Adrenal gland (tissue), 12 donors: Measurements from ENCODE around the gene MMP15. TPM values are rescaled to one million over a fixed set of nuclear protein-coding genes. Genes with fewer than 3 reads are reported as not detected.
"Not testable (repeated sequence)": the region's sequence is repeated elsewhere in the genome, so short reads cannot be mapped to it uniquely, and the experiment has no call there.

ENCODE experiments used
- DNase-seq, 7 donors: peaks; one replicate each; pipeline ENCODE4 v3.0.0-alpha.2; 2019 to 2020
- H3K27ac ChIP-seq, 5 donors: fragments of 200-600 bp; sonication (generic) in 4 of 5; 1 replicate in 3 of 5; 2 replicates in 2 of 5; pipeline versions ENCODE4 v1.5.1 to v1.8.0; 2016 to 2020; ENCODE audit warnings: mild to moderate bottlenecking in 1 of 5
- H3K27me3 ChIP-seq: fragments of 200-600 bp; 2 replicates; pipeline ENCODE4 v1.8.0; 2021
- H3K36me3 ChIP-seq, 2 donors: fragments of 200-600 bp; replicated peaks in 1 of 2; 1 replicate in 1 of 2; 2 replicates in 1 of 2; pipeline versions ENCODE4 v1.5.1 to v1.8.0; 2018 to 2022
- H3K4me1 ChIP-seq, 2 donors: fragments of 200-600 bp; replicated peaks in 1 of 2; 1 replicate in 1 of 2; 2 replicates in 1 of 2; pipeline versions ENCODE4 v1.5.1 to v1.8.0; 2018 to 2021
- H3K4me3 ChIP-seq, 4 donors: fragments of 200-600 bp; sonication (generic) in 3 of 4; one replicate each; pipeline ENCODE4 v1.5.1; 2016 to 2018
- H3K9me3 ChIP-seq, 3 donors: fragments of 200-600 bp; sonication (generic) in 1 of 3; replicated peaks in 1 of 3; 1 replicate in 2 of 3; 2 replicates in 1 of 3; pipeline versions ENCODE4 v1.5.1 to v1.8.0; 2016 to 2021
- CTCF ChIP-seq, 6 experiments: fragments of 450-650 bp in 4 of 6; fragments of 200-600 bp in 2 of 6; sonication (generic) in 1 of 6; IDR thresholded peaks; 1 replicate in 5 of 6; 2 replicates in 1 of 6; pipeline versions ENCODE4 v1.5.1 to v1.8.0; 2016 to 2021; ENCODE audit warnings: antibody characterized with exemption in 6 of 6, mild to moderate bottlenecking in 2 of 6, moderate library complexity in 1 of 6
- POLR2A ChIP-seq, 2 donors: fragments of 450-650 bp; IDR thresholded peaks; one replicate each; pipeline ENCODE4 v1.6.1; 2017; ENCODE audit warnings: antibody characterized with exemption in 2 of 2, mild to moderate bottlenecking in 2 of 2, moderate library complexity in 1 of 2
- WGBS, 4 donors: extraction: QIAGEN DNeasy Blood & Tissue Kit in 2 of 4; methylation state at CpG; one replicate each; pipeline versions ENCODE4 v1.1.5 to v1.1.7; 2013 to 2017; 5-methylcytosine and 5-hydroxymethylcytosine counted together
- intact Hi-C, 2 donors: fragments of 100-400 bp; cut with DNase I; formaldehyde crosslinking; loops; one replicate each; pipeline versions ENCODE4 v1.14.1 to v1.15.0; 2022 to 2023
- polyA plus RNA-seq, 3 donors: library from polyadenylated mRNA; stranded (reverse); fragments of 200-250 nt in 2 of 3; fragments of 350-450 nt in 1 of 3; fragmentation: Illumina TruSeq in 1 of 3; extraction: RNeasy Lipid Tissue Mini Kit (QIAGEN cat#74804) in 1 of 3; gene quantifications; one replicate each; pipeline ENCODE4 v1.2.3, GENCODE V29; 2013 to 2014
- total RNA-seq, 9 donors: library from RNA; depleted of rRNA in 4 of 9; stranded (reverse); fragments of >200 nt in 4 of 9; fragments of 120-200 nt in 1 of 9; fragmentation: NEBNext Ultra II Directional in 1 of 9; extraction: Animal tissue kit (Norgen Biotek cat#: 25700) in 1 of 9; gene quantifications; one replicate each; pipeline versions ENCODE4 v1.1.0 to v1.2.4, GENCODE V29; 2013 to 2023
- donor health status: healthy with polysubstance abuse.
- donor health status: Bipolar disorder and iron deficiency.
- donor health status: DM: yes; HTN: yes; CAD: no.
- donor health status: DM: no; HTN: no; CAD: no.
- donor health status: DM: no; HTN: no; CAD: no.
- donor health status: DM: yes; HTN: yes; CAD: no.

MMP15 gene
- total and polyA plus RNA-seq, 12 donors, result 2.5 to 11.4 (median 7.2) TPM

GRCh38 chr16:58085584-58086251 lies 60.2 kb downstream of the MMP15 start:
- H3K27me3 ChIP-seq, result no peaks in the 10 kb centered on the region
- H3K9me3 ChIP-seq, result no peaks in the 10 kb centered on the region
- intact Hi-C loops, result no loop called here
- TF ChIP-seq POLR2A (IDR thresholded peaks at IDR 0.05), result no peak
- TF ChIP-seq CTCF (IDR thresholded peaks at IDR 0.05), result no peak
- 76 to 86% (median 82%) methylated on average over 13 to 21 of the region's 21 CpGs for WGBS, 4 donors
- no peak for DNase-seq
- H3K4me1 ChIP-seq, result no peaks in the 10 kb centered on the region
- H3K36me3 ChIP-seq, result no peaks in the 10 kb centered on the region
- no peak overlapping the region for H3K4me3 ChIP-seq
- no peak overlapping the region for H3K27ac ChIP-seq

DNA sequence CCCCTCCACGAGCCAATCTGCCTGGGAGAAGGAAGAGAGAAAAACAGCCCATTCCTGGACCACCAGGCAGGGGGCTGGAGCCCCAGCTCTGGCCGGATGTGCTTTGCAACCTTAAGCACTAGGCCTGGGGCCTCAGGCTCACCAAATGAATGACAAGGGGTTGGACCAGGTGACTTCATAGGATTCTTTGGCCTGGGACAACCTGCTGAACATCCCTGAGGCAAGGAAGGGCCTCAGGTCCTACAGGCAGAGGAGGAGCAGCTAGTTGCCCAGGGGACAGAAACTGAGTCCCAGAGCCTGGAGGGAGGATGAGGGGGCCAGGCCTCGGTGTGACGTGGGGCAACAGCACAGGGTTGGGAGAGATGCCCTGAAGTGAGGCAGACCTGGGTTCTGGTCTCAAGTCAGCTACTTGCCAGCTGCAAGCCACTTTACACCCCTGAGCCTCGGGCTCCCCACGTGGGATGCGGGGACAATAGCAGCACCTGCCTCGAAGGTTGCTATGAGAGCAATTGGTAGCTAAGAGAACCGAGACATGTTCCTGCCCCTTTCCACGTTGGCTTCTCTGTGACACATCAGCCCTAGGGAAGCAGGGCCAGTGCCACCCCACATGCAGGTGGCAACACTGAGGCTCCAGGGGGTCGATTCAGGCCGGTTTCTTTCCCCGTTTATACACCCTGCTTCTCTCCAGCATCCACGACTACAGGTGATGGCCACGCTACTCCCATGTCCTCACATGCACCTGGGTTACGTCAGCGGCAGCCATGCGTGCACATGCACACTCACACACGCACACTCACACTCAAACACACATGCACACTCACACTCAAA lies 61.0 kb downstream of the MMP15 start:
- Histone ChIP-seq H3K4me1 (no peaks in the 10 kb centered on the region), H3K27me3 (no peaks in the 10 kb centered on the region), H3K9me3 (no peaks in the 10 kb centered on the region), H3K36me3 (no peaks in the 10 kb centered on the region), H3K27ac (no peak overlapping the region), H3K4me3 (no peak overlapping the region)
- TF ChIP-seq POLR2A (IDR thresholded peaks at IDR 0.05), result no peak
- TF ChIP-seq CTCF (IDR thresholded peaks at IDR 0.05), result no peak
- WGBS, 4 donors, result 79 to 86% (median 82%) methylated on average over 16 to 19 of the region's 19 CpGs
- intact Hi-C loops, result no loop called here
- DNase-seq, result no peak

DNA sequence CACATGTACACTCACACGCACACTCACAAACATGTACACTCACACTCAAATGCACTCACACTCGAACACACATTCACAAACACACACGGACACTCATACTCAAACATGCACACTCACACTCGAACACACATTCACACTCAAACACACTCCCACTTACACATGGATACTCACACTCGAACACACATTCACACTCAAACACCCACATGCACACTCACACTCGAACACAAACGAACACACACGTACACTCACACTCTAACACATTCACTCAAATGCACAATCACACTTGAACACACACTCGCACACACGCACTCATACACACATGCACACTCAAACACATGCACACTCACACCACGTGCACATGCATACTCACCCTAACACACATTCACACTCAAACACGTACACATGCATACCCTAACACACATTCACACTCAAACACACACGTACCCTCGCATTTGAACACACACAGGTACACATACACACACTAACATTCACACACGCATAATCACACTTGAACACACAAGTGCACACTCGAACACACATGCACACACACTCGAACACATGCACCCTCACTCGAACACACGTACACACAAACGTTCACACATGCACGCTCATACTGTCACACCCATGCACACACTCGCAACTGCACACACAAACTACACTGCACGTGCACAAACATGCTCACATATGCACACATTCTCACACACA lies 61.8 kb downstream of the MMP15 start:
- intact Hi-C loops, result no loop called here
- Histone ChIP-seq H3K27ac (no peak overlapping the region), H3K4me3 (no peak overlapping the region), H3K27me3 (no peaks in the 10 kb centered on the region), H3K4me1 (no peaks in the 10 kb centered on the region), H3K36me3 (no peaks in the 10 kb centered on the region), H3K9me3 (no peaks in the 10 kb centered on the region)
- TF ChIP-seq CTCF (IDR thresholded peaks at IDR 0.05), result no peak
- no peak for TF ChIP-seq POLR2A (IDR thresholded peaks at IDR 0.05)
- DNase-seq, result no peak
- WGBS, 4 donors, result 80 to 89% (median 82%) methylated on average over 23 of the region's 23 CpGs

GRCh38 chr16:58088091-58088490 lies 62.5 kb downstream of the MMP15 start:
- H3K4me1 ChIP-seq, result no peaks in the 10 kb centered on the region
- no peak overlapping the region for H3K27ac ChIP-seq
- no peak for DNase-seq
- H3K9me3 ChIP-seq, result no peaks in the 10 kb centered on the region
- intact Hi-C loops, result no loop called here
- H3K36me3 ChIP-seq, result no peaks in the 10 kb centered on the region
- H3K4me3 ChIP-seq, result no peak overlapping the region
- WGBS, 4 donors, result 64 to 71% (median 68%) methylated on average over 6 to 9 of the region's 9 CpGs
- no peaks in the 10 kb centered on the region for H3K27me3 ChIP-seq
- TF ChIP-seq CTCF (IDR thresholded peaks at IDR 0.05) (no peak), POLR2A (IDR thresholded peaks at IDR 0.05) (no peak)

DNA sequence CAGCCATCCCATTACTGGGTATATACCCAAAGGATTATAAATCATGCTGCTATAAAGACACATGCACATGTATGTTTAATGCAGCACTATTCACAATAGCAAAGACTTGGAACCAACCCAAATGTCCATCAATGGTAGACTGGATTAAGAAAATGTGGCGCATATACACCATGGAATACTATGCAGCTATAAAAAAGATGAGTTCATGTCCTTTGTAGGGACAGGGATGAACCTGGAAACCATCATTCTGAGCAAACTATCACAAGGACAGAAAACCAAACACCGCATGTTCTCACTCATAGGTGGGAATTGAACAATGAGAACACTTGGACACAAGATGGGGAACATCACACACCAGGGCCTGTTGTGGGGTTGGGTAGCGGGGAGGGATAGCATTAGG lies 64.8 kb downstream of the MMP15 start:
- H3K27me3 ChIP-seq, H3K4me1 ChIP-seq, H3K36me3 ChIP-seq, DNase-seq, intact Hi-C loops, H3K9me3 ChIP-seq, H3K27ac ChIP-seq, H3K4me3 ChIP-seq: not testable (repeated sequence)
- WGBS, 4 donors, result 93 to 100% (median 96%) methylated on average over 3 of the region's 3 CpGs
